Measurements from ENCODE around the gene APBB2.

APBB2 gene

DNA sequence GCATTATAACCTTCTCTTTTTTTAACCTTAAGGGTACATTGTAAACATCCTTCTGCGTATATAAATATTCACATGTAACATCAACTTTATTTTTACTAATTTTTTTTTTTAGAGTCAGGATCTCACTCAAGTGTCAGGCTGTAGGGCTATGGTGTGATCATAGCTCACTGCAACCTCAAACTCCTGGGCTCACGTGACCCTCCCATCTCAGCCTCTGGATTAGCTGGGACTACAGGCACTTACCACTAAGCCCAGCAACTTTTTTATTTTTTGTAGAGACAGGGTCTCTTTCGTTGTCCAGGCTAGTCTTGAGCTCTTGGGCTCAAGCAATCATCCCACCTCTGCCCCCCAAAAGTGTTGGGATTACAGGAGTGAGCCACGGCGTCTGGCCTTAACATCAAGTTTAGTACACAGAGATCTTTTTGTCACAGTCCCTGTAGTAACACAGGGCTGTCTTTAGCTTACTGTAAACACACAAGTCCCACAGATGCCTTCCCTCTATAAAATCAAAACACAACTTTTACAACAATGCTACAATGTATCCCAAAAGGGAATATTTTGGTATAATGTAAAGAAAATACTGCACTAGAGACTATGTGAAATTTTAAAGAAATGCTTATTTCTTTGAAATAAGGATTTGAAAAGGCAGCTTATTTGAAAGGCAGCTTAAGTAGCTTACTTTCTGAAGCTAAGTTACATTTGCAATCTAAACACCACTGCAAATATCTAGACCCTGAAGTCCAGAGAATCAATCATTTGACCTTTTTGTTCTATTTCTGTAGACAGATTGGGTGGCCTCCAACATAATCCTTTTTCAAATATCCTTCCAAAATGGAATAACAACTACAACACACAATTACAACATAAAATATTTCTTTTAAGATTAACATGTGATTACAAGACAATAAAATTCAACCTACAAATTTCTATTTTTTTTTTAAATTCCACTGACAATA, 116.0 kb downstream of the APBB2 start:
- DNase-seq (ENCODE audit: low spot score): no peak

DNA sequence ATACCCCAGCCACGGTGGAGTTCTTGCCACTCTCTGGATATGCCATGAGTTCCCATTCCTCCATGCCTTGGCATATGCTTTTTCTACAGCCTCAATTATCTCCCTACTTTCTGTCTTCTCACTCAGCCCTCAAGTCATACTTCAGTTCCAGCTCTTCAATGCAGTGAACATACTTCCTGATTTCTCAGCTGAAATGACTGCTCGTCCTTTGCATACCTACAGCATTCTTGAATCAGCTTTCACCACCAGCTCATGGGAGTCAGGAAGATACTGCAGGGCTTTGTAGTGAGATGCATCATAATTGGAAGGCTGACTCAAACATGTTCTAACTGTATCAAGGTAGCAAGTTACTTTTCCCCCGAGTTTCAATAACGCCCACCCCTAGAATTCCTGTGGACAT, 118.4 kb downstream of the APBB2 start:
- no peak for DNase-seq (ENCODE audit: low spot score)

DNA sequence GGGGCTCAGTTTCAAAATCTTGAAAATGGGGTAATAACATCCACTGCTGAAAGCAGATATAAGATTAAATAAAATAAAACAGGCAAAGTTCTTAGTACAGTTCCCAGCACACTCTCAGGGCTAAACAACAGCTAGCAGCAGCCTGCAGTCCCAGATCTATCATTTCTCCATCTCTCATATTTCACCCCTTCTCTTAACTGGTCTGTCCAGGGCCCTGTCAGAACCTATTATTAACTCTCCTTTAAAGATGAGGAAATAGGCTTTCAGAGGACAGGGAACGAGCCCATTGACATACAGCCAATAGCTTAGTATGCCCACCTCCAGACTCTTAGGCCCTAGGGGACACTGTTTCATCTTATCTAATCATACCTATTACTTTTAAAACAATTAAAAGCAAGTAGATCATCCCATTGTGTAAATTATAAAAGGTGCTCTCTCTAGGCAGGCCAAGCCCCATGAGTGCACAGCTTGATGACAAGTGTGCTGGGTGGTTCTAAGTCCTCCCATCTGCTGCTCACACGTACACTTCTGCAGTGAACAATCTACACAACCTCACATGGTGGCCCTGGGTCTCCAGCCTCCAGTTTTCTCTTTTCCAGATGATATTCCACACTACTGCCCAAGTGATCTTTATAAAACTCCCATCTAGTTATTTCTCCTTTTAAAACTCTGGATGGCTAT, 119.0 kb downstream of the APBB2 start:
- no peak for DNase-seq (ENCODE audit: low spot score)

DNA sequence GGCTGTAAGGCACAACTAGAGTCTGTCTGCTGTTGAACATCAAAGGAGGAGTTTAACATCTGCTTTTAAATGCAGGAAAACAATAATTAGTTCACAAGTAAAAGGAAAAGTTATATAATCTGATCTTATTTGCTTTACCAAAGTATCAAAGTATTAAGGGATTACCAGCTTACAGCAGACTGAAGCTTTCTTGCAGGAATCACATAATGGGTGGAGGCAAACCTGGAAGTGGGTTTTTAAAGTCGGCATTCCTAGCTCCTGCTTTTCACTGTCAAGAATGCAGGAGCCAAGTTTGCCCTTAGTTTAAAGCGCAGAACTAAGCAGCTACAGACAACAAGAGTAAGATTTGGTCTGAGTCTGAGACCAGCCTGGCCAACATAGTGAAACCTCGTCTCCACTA, 122.2 kb downstream of the APBB2 start:
- no peak for DNase-seq (ENCODE audit: low spot score)

DNA sequence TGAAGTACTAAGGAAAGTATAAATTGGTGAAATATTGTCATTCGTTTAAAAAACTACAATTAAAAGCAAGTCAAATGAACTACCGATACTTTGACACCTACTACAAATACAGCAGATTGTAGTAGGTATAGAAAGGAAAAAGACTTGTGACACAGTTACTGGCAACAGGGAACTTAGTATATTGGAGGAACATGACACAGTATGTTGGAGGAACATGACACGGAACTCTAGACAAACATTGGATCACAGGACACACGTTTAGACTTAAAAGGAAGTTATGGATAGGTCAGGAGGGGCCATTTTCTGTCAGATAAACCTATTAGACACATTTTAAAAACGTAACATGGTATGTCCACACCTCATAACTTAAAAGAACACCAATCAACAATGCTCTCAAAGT, 132.5 kb downstream of the APBB2 start:
- DNase-seq (ENCODE audit: low spot score): no peak

DNA sequence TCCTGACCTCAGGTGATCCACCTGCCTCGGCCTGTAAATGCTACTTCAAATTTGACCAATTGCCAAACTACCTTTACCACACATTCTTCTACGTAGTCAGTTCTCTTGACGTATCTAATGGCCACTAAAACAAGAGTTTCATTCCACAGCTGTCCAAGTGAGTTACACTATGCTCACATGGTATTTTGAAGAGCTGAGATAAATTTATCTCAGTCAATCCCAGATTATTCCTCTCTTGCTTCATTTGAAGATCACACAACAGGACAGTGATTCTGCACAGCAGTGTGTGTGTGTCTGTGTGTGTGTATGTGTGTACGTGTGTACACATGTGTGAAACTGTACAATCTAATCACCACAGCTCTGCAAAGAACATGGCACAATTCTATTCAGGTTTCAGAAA, 133.4 kb downstream of the APBB2 start:
- DNase-seq (ENCODE audit: low spot score): no peak

DNA sequence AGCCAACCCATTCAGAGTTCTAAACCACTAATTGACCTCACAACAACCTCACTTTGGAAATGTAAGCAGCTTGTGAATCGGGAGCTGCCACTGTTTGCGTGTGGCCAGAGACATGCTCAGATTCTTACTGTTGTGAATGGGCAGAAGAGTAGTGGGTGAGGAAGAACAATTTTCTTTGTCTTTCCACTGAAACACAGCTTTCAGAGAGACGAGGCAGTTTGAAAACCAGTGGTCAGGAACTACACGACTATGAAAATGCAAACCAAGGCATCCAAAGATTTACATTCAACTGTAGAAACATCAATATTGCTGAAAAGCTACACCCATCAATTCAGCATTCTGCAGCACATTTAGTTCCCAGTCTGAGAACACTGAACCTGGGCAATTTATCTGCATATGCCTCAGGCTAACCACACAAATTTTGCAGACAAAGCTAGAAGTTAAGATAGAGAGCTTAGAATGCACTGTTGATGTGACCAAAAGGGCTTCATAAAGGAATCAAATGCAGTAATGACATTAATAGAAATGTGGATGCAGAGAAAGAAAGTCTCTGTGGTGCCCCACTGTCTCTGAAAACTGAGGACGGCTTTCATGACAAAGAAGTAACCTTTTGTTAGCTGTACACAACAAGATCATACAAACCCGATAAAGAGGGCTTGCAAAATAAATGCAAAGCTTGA, 134.3 kb downstream of the APBB2 start:
- no peak for DNase-seq (ENCODE audit: low spot score)

DNA sequence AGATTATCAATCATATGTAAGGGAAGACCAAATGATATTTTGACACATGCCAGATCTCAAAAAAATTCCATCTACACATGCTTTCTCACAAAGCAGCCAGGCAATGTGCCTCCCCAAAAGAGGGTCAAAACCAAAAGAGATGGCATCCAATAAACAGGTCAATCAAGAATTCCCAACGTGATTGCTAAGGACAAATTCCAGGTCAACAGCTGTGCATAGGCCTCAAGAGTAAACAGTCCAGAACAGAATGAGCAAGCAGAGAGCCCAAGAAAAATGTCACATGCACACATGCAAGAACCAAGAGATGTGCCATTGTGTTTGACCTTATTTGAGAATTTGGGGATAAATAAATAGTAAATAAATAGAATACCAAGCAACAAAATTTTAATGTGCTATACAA, 136.7 kb downstream of the APBB2 start:
- DNase-seq (ENCODE audit: low spot score): no peak

DNA sequence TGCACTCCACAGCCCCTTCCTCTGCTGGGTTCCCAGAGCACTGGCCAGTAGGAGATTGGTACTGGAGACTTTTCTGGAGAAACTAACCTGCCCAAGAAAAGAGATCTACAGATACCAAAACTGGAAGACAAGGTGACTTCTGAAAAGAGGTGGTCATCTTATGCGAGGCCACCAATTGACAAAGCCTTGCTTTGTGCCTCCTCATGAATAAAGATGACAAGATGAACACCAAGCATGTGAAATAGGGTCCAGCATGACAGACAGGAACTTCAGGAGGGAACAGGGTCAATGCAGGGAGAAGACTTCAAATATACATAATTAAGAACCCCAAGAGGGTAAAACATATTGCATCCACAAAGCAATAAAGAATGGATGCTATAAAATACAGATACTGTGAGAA, 137.9 kb downstream of the APBB2 start:
- no peak for DNase-seq (ENCODE audit: low spot score)

DNA sequence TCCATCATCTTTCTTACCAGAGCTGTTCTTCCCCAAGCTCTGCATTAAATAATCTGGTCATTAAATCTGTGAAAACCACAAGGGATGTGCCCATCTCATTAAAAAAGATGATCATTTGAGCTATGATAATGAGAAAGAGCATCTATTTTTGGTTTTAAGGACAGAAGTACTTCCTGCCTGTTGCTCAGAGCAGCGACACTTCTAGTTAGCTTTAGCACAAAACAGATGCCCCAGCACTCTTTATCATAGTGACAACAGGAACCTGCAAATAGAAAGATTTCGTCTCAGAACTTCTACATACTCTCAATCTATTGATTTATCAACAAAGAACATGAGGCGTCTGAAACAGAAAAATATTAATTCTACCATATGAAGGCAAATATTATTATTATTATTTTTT, 140.1 kb downstream of the APBB2 start:
- no peak for DNase-seq (ENCODE audit: low spot score)

DNA sequence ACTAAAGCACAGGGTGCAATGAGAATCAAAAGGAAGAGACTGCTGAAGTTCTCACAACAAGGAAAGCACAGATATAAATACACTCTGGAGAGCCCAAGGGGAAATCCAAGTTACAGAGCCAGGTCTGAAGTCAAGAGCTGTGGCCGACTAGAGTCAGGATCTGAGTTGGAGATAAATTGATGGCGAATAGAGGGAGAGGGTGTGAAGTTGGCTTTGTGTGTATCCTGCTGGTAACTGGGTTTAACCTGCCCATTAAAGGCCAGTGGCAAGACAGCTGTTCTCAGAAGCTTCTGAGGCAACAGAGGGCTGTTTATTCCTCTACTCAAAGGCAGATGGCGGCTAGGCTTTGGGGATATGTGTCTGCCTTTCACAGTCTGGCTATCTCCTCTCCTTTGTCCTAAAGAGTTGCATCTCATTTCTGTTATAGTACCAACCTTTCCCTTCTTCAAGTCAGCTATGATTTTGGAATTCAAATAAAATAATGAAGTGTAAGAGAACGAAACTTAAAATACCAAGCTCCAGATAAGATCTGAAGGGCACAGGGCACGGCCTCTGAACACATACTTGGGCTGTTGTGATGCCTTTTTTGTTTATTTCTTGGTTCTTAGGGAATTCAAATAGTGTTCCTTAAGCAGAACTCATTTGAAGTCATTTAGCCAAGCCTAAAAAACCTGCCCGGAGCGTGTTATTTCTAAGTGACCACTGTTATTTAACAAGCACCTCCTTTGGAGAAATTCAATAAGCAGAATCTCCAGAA, 142.1 kb downstream of the APBB2 start:
- no peak for DNase-seq (ENCODE audit: low spot score)

DNA sequence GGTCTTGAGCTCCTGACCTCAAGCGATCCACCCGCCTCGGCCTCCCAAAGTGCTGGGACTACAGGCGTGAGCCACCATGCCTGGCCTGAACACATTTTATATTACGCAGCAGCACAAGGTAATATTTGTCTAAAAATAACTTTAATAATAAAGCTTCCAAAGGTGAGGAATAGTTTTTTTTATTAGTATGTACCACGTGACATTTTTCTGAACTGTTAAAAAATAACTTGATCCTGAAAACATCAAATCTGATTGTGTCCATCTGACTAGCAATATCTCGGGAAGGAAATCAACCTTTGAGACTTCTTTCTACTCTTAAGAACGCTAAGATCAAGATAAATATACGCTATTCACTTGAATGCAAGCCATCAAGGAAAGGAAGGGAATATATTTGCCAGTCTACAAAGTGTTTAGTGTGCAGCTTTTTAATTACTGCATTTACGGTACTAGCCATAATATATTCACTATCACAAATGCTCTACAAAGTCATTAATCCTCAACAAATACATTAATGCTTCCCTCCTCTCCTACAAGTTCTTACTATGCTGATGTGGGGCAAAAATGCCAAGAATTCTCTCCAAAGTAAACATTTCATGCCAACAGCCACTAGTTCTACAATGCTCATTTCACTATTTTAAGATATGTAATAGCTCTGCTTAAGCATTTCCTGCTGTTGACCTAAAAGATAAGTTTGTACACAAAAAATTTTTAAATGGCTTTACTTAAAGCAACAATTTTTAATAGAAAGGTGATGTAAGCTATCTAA, 143.6 kb downstream of the APBB2 start:
- DNase-seq (ENCODE audit: low spot score): no peak

DNA sequence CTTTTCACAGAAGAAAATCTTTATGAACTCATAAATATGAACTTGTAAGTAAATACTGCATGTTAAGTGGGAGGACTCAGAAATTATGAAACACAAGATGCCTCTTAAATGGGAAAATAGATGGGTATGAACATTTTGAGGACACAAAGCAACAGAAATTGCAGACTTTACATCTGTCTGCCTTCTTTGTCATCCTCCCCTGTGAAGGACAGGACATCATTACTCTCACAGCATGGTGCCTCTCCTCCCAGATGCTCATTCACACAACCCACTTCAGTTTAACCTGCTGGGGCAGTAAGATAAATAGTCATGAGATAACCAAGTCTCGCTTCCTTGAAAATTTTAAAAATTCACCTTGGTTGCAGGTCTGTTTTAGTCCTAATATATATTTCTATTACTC, 144.5 kb downstream of the APBB2 start:
- DNase-seq (ENCODE audit: low spot score): no peak

DNA sequence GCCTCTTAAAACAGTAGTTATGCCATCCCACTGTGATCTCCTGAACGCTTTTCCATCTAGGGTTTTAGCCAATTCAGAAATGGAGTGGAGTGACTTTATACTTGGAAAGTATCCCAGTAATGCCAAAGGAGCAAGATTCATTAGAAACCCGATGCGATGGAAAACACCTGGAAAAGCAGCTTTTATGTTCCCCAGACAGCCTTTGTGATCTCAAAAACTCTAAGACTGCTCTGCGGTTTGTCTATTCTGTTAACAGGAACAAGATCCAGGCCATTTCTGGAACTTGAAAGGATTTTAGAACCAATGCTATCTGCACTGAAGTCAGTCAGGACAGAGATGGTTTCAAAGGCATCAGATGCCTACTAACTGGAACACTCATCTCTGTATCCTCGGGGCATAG, 145.1 kb downstream of the APBB2 start:
- no peak for DNase-seq (ENCODE audit: low spot score)

DNA sequence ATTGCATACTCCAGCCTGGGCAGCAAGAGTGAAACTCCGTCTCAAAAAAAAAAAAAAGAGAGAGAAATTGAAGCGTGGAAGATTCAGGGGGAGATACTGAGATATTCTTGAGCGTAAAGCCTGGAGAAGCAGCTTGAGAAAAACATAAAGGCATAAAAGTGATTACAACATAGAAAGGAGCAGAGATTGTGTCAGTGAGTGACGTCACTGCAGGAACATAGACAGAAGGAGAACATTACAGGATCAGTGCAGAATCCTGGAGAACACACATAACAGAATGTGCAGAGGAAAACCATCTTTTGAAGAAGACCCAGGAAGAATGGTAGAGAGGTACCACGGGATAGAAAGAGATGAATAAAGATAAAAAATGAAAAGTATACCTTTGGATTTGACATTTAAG, 147.0 kb downstream of the APBB2 start:
- no peak for DNase-seq (ENCODE audit: low spot score)

DNA sequence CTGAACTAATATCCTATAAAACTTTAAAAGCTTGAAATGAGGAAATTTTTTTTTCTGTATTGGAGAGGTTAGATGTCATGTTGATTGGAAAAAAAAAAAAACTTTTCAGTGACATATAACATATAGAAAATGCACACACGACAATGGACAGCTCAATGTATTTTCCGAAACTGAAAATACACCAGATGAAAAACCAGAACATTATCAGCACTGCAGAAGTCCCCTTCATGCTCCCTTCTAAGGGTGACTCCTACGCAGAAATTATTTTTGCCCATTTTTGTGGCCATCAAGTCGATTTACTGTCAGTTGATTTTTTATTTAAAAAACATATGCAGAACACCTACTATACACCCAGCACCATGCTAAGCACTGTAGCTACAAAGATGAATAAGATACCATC, 148.3 kb downstream of the APBB2 start:
- DNase-seq (ENCODE audit: low spot score): no peak

DNA sequence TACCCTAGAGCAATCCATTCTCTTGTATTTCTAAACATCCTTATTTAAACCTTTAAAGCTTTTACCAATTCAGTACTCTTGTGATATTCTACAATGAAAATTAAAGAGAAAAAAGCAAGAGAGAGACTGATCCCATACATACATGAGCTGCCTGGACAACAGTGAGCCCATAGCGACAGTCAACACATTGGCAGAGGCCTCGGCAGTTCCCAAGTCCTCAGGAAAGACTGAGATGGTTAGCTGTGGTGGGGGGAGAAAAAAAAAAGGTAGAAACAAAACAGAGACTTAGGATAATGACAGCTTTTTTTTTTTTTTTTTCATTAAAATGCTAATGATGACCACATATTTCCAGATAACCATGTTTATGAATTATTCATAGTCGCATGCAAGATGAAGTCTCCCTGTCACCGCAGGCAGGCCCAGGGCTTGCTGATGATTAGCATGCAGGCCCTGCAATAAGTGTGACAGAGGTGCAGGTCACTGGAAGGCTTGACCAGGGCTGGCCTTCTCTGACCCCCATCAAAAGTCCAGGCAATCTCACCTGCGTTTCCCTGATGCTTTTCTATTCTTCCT, 148.8 kb downstream of the APBB2 start:
- DNase-seq (ENCODE audit: low spot score): no peak

DNA sequence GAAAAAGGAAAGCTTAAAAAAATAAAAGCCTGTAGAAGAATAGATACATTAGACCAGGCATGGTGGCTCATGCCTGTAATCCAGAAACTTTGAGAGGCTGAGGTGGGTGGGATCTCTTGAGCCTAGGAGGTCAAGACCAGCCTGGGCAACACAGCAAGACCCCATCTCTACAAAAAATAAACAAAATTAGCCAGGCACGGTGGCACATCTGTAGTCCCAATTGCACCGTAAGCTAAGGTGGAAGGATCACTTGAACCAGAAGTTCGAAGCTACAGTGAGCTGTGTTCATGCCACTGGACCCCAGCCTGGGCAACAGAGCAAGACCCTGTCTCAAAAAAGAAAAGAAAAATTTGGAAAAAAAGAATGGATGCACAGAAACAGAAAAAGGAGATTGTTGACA, 149.4 kb downstream of the APBB2 start:
- no peak for DNase-seq (ENCODE audit: low spot score)

DNA sequence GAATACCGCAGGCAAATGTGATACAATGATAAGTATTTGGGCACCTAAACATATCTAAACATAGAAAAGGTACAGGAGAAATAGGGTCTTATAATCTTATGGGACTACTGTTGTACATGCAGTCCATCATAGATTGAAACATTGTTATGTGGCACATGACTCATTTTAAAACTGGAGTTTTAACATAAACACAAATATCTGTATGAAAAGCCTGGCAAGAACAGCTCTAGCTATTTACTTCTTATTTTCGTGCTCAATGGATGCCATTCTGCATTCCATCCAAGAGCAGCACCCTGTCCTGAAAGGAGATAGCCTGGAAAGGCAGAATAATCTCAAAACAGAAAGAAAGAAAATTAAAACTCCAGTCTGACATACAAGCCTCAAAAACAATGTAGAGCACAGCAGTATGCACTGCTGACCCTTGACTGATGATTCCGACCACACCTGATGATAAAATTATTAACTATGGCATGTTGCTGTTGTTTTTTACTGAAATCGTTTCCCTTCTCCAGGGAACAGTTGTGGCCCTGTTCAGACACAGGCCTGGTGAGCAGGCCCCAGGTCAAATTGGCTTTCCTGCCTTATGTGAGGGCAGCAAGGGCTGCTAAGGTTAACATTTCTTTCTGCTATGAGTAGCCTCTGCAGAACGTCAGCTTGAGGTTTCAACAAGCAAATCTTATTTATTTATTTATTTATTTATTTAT, 152.7 kb downstream of the APBB2 start:
- no peak for DNase-seq (ENCODE audit: low spot score)

All from LoVo (cell line).